Esophagus squamous epithelium (tissue), 4 donors: ENCODE results near the gene TMEM175.

Experiments
- CTCF ChIP-seq, 6 experiments: fragments of 450-650 bp in 4 of 6; fragments of 200-600 bp in 2 of 6; sonication (generic) in 2 of 6; IDR thresholded peaks; one replicate each; pipeline ENCODE4 v1.5.1; 2016 to 2019; ENCODE audit warnings: antibody characterized with exemption in 6 of 6, mild to moderate bottlenecking in 4 of 6, moderate library complexity in 4 of 6
- POLR2A ChIP-seq, 4 donors: fragments of 450-650 bp; IDR thresholded peaks; one replicate each; pipeline ENCODE4 v1.6.1; 2017; ENCODE audit warnings: antibody characterized with exemption in 4 of 4, mild to moderate bottlenecking in 4 of 4, moderate library complexity in 3 of 4

- TF ChIP-seq CTCF (IDR thresholded peaks at IDR 0.05) (no peak), POLR2A (IDR thresholded peaks at IDR 0.05) (no peak)
Measured at GRCh38 chr4:924107-925096, 7.9 kb upstream of the TMEM175 start.
